GM12873 (cell line): ENCODE results near the gene KCNMA1.

Experiments
- TF ChIP-seq, protein P1 (sequence below): IDR thresholded peaks from 2 replicates; pipeline ENCODE4 v1.5.1; 2012; ENCODE audit warnings: low read depth, mild to moderate bottlenecking, moderate library complexity, low read length, control low read depth; ENCODE audit not compliant: insufficient read depth; ENCODE audit errors: missing control alignments

The KCNMA1 gene

DNA sequence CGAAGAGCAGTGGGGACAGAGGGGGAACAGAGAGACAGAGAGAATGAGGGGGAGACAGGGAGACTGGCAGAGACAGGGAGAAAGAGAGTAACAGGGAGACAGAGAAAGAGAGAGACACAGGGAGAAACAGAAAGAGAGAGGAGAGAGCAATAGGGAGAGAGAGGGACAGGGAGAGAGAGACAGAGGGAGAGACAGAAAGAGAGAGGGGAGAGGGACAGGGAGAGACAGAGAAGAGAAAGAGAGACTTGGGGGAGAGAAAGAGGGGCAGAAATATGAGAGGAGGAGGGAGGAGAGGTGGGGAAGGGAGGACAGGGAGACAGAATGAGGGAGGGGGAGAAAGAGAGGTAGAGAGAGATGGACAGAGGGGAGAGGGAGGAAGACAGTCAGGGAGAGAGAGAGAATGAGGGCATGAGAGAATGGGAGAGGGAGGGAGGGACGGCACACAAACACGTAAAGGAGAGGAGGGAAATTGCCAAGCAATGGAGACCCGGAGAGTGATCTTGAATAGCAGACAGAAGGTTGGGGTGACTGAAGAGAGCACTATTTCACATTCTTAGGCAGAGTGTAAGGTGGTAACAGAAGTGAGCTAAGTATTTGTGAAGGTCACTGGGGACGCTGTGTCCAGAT lies 33.3 kb upstream of the KCNMA1 start:
- TF ChIP-seq, protein P1, sequence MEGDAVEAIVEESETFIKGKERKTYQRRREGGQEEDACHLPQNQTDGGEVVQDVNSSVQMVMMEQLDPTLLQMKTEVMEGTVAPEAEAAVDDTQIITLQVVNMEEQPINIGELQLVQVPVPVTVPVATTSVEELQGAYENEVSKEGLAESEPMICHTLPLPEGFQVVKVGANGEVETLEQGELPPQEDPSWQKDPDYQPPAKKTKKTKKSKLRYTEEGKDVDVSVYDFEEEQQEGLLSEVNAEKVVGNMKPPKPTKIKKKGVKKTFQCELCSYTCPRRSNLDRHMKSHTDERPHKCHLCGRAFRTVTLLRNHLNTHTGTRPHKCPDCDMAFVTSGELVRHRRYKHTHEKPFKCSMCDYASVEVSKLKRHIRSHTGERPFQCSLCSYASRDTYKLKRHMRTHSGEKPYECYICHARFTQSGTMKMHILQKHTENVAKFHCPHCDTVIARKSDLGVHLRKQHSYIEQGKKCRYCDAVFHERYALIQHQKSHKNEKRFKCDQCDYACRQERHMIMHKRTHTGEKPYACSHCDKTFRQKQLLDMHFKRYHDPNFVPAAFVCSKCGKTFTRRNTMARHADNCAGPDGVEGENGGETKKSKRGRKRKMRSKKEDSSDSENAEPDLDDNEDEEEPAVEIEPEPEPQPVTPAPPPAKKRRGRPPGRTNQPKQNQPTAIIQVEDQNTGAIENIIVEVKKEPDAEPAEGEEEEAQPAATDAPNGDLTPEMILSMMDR = no peak

DNA sequence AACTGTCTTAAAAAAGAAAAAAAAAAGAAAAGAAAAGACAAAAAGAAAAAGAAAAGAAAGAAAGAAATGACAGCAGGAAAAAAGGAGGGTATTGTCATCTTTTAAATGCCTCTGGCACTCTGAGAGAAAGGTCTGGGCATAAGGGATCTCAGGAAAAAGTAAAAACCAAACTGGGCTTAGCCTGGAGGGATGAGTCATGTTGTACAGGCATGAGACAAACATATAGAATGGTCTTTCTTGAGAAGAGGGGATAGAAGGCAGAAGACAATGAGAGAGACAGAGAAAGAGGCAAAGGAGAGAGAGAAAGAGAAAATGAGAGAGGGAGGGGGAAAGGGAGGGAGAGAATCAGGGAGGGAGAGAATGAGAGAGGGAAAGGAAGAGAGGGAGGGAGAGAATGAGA lies 32.3 kb upstream of the KCNMA1 start:
- TF ChIP-seq, protein P1 = no peak

GRCh38 chr10:77667426-77668324 lies 30.1 kb upstream of the KCNMA1 start:
- TF ChIP-seq, protein P1 = no peak

DNA sequence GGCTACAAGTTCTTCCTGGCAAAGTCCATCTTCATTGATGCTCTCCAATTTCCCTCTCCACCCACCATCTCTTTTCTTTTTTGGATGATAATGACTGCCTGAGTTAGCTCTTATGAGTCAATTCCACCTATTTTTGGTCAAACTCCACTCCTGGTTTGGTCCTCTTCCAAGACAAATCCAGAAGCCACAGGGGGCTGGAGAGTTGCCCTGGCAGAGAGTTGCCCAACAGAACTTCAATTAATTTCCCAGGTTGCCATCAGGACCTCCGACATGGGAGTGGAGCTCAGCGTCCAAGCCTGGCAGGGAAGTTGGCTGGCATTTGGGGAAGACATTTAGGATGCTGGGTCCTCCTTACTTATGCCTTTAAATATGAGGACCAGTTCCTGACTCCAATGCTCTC lies 29.2 kb upstream of the KCNMA1 start:
- TF ChIP-seq, protein P1 = no peak

GRCh38 chr10:77664696-77665095 lies 27.1 kb upstream of the KCNMA1 start:
- TF ChIP-seq, protein P1 = no peak

DNA sequence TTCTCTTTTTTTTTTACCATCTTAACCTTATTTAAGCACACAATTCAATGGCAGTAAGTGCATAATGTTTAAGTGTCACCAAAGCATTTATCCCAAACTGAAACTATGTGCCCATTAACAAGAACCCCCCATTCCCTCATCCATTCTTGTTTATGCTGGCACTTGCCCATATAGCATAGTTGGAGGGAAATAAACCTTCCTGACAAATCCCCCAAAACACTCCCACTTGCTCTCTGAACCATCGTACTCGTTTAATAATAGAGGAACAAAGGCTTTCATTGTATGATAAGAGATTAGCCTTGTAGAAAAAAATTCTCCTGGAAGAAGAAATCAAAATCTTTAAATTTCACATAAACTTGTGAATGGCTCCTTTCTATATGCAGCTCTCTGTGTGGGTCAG lies 26.4 kb upstream of the KCNMA1 start:
- TF ChIP-seq, protein P1 = no peak

DNA sequence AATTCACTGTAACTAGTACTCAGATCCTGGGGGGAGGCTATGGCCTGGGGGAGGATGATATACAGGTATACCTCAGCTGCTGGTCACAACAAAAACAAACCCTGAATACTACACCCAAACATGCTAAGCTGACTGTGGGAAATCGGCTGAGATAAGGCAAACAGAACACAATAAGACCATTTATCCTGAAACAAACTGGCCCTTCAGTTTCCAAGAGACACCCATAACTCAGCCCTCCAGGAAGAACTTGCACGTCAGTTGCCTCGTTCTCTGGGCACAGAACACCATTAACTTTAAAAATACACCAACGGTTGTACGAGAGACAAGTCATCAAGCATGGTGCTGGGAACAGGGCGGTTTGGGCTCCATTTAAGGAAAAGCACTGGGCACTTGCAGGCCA lies 24.1 kb upstream of the KCNMA1 start:
- TF ChIP-seq, protein P1 = no peak
